HCT116 (cell line): Measurements from ENCODE around the gene PLP1. TPM values are rescaled to one million over a fixed set of nuclear protein-coding genes. Genes with fewer than 3 reads are reported as not detected.

Experiments used
- ATAC-seq: fragments of 200-7000 bp; cut with Tn5 transposase; 2 replicates; pipeline ENCODE4 v1.9.1; 2020; ENCODE audit warnings: mild to moderate bottlenecking, moderate library complexity
- BruUV-seq: library from RNA; stranded (reverse); fragments of 400-500 nt; replicated peaks from 2 replicates; lab custom pipeline; 2021; lab: Mats Ljungman, UMichigan
- CTCF ChIA-PET: fragments of 300-600 bp; sonication (Branson Sonifier 250); formaldehyde crosslinking; loops from one replicate; lab custom pipeline; 2021; ENCODE audit warnings: antibody characterized with exemption; lab: Charles Lee
- POLR2A ChIA-PET: fragments of 300-600, 350-600 bp; sonication (Branson Sonifier 250); formaldehyde crosslinking; loops from one replicate; lab custom pipeline; 2021; ENCODE audit warnings: antibody characterized with exemption; lab: Charles Lee
- RAD21 ChIA-PET, 2 experiments: fragments of 300-600 bp; sonication (Branson Sonifier 250); formaldehyde crosslinking; loops; one replicate each; lab custom pipeline; 2023; ENCODE audit warnings: low total read pairs in 2 of 2; ENCODE audit not compliant: uncharacterized antibody in 2 of 2, unreplicated experiment in 2 of 2, low non-redundant PET in 1 of 2; lab: Charles Lee
- DNase-seq: peaks from one replicate; pipeline ENCODE4 v3.0.0-alpha.2; 2010; ENCODE audit warnings: low read depth, low spot score
- H2AFZ ChIP-seq: fragments of 200-600 bp; shearing (Covaris generic), sonication (generic); 2 replicates; pipeline ENCODE4 v1.6.1; 2017; ENCODE audit warnings: low read depth, mixed run types, mixed read lengths, antibody characterized with exemption, low read length; ENCODE audit not compliant: poor library complexity, severe bottlenecking
- H3K27ac ChIP-seq: 2 replicates; pipeline ENCODE4 v1.5.1; 2012; ENCODE audit warnings: low read depth, low read length
- H3K27me3 ChIP-seq: fragments of 200-600 bp; sonication (generic); 2 replicates; pipeline ENCODE4 v1.6.1; 2016; ENCODE audit warnings: mixed run types, low read length, mixed read lengths; ENCODE audit not compliant: insufficient read depth
- H3K36me3 ChIP-seq, 2 experiments: fragments of 200-500 bp in 1 of 2; fragments of 200-600 bp in 1 of 2; sonication (Bioruptor generic) in 1 of 2; sonication (generic) in 1 of 2; 2 replicates each; pipeline versions ENCODE4 v1.5.1 to v1.6.1; 2014 to 2016; ENCODE audit warnings: low read length in 2 of 2, inconsistent platforms in 1 of 2, mixed read lengths in 1 of 2, mixed run types in 1 of 2; ENCODE audit not compliant: insufficient read depth in 2 of 2, control insufficient read depth in 1 of 2
- H3K4me1 ChIP-seq, 2 experiments: fragments of 200-600 bp in 1 of 2; sonication (generic) in 1 of 2; 2 replicates each; pipeline versions ENCODE4 v1.5.1 to v1.6.1; 2012 to 2017; ENCODE audit warnings: low read length in 2 of 2, inconsistent platforms in 1 of 2, mild to moderate bottlenecking in 1 of 2, mixed read lengths in 1 of 2, mixed run types in 1 of 2, moderate library complexity in 1 of 2; ENCODE audit not compliant: insufficient read depth in 2 of 2, control insufficient read depth in 1 of 2
- H3K4me2 ChIP-seq: fragments of 200-600 bp; sonication (generic); 2 replicates; pipeline ENCODE4 v1.6.1; 2017; ENCODE audit warnings: mixed run types, low read length, mixed read lengths
- H3K4me3 ChIP-seq, 2 experiments: fragments of 200-600 bp in 1 of 2; sonication (generic) in 1 of 2; replicated peaks in 1 of 2; 2 replicates each; pipeline ENCODE4 v1.5.1; 2011 to 2016; ENCODE audit warnings: low read length in 2 of 2, control low read depth in 1 of 2, low read depth in 1 of 2, mild to moderate bottlenecking in 1 of 2, mixed read lengths in 1 of 2, mixed run types in 1 of 2
- H3K79me2 ChIP-seq: fragments of 200-600 bp; sonication (generic); 2 replicates; pipeline ENCODE4 v1.6.1; 2017; ENCODE audit warnings: mild to moderate bottlenecking, mixed run types, low read length, moderate library complexity, mixed read lengths; ENCODE audit not compliant: insufficient read depth
- H3K9ac ChIP-seq: fragments of 200-600 bp; sonication (generic); 2 replicates; pipeline ENCODE4 v1.6.1; 2016; ENCODE audit warnings: low read length, mixed read lengths
- H3K9me2 ChIP-seq: fragments of 200-600 bp; sonication (generic), shearing (Covaris generic); 2 replicates; pipeline ENCODE4 v1.6.1; 2017; ENCODE audit warnings: mixed run types, mild to moderate bottlenecking, moderate library complexity; ENCODE audit not compliant: insufficient read depth
- H3K9me3 ChIP-seq, 2 experiments: fragments of 200-500 bp in 1 of 2; fragments of 200-600 bp in 1 of 2; sonication (Bioruptor generic) in 1 of 2; sonication (generic) in 1 of 2; 2 replicates each; pipeline ENCODE4 v1.6.1; 2014 to 2017; ENCODE audit warnings: low read length in 2 of 2, mixed read lengths in 2 of 2, inconsistent platforms in 1 of 2, low read depth in 1 of 2, mild to moderate bottlenecking in 1 of 2, mixed run types in 1 of 2, moderate library complexity in 1 of 2; ENCODE audit not compliant: control insufficient read depth in 1 of 2, insufficient read depth in 1 of 2
- H4K20me1 ChIP-seq: fragments of 200-600 bp; sonication (generic), shearing (Covaris generic); 2 replicates; pipeline ENCODE4 v1.6.1; 2017; ENCODE audit warnings: mixed run types, mild to moderate bottlenecking, moderate library complexity; ENCODE audit not compliant: insufficient read depth
- ATF3 ChIP-seq: IDR thresholded peaks from 2 replicates; pipeline ENCODE4 v1.6.1; 2012
- CBX3 ChIP-seq: IDR thresholded peaks from 2 replicates; pipeline ENCODE4 v1.6.1; 2012; ENCODE audit warnings: low read depth
- EZH2 ChIP-seq: fragments of 200-600 bp; sonication (generic); IDR thresholded peaks from 2 replicates; pipeline ENCODE4 v1.6.1; 2017; ENCODE audit warnings: antibody characterized with exemption, mixed run types
- FOSL1 ChIP-seq: IDR thresholded peaks from 2 replicates; pipeline ENCODE4 v1.6.1; 2012; ENCODE audit warnings: low read depth
- JUND ChIP-seq: IDR thresholded peaks from 2 replicates; pipeline ENCODE4 v1.6.1; 2012
- POLR2AphosphoS5 ChIP-seq: IDR thresholded peaks from 2 replicates; pipeline ENCODE4 v1.6.1; 2011; ENCODE audit warnings: mild to moderate bottlenecking, low read depth, low read length, moderate library complexity
- REST ChIP-seq: IDR thresholded peaks from 2 replicates; pipeline ENCODE4 v1.6.1; 2012; ENCODE audit warnings: low read depth
- SP1 ChIP-seq: IDR thresholded peaks from 2 replicates; pipeline ENCODE4 v1.6.1; 2012; ENCODE audit warnings: low read depth
- ZFX ChIP-seq: fragments of 450-650 bp; IDR thresholded peaks from 2 replicates; pipeline ENCODE4 v1.6.1; 2017
- ZNF274 ChIP-seq: fragments of 200-500 bp; sonication (Bioruptor generic); IDR thresholded peaks from 2 replicates; pipeline ENCODE4 v1.6.1; 2014; ENCODE audit warnings: mild to moderate bottlenecking, low read depth, low read length, inconsistent platforms
- intact Hi-C: fragments of 100-400 bp; cut with micrococcal nuclease; formaldehyde crosslinking; loops from 2 replicates; pipeline ENCODE4 v1.10.0; 2022
- total RNA-seq: library from RNA; stranded (reverse); gene quantifications from one replicate; pipeline ENCODE4 v1.2.1, GENCODE V29; 2021; ENCODE audit not compliant: unreplicated experiment
- TF ChIP-seq, protein P1 (sequence below): IDR thresholded peaks from 2 replicates; pipeline ENCODE4 v1.6.1; 2012
- TF ChIP-seq, protein P2 (sequence below): IDR thresholded peaks from 2 replicates; pipeline ENCODE4 v1.6.1; 2011; ENCODE audit warnings: mild to moderate bottlenecking, low read length, moderate library complexity; ENCODE audit not compliant: insufficient replicate concordance; ENCODE audit errors: extremely low read depth

The PLP1 gene
- total RNA-seq, 1 experiment from 2014 or later: not detected

DNA sequence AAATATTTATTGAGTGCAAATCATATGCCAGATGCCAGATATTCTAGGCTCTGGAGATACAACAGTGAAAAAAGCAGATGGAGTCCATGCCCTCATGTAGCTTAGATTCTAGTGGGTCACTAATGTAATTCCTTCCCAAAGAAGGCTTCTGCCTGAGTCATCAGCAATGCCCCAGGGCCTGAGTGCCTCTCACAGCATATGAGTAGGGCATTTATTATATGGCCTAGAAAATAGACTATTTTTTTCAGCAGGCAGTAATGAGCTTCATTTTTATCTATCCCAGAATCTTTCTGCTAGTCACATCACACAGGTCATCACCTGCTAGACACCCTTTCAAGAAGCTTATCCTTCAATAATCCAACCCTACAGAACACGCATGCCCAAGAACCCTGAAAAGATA lies 43.6 kb upstream of the PLP1 start:
- H3K4me2 ChIP-seq: no peak overlapping the region
- BruUV-seq: no TSS peak
- H3K27me3 ChIP-seq: peaks cover 15% of the 10 kb centered on the region
- POLR2A ChIA-PET: no interaction called here
- H4K20me1 ChIP-seq: no peaks in the 10 kb centered on the region
- H3K9me2 ChIP-seq: no peaks in the 10 kb centered on the region
- no peak for DNase-seq
- no peaks in the 10 kb centered on the region for H3K36me3 ChIP-seq
- no peaks in the 10 kb centered on the region for H3K9me3 ChIP-seq
- CTCF ChIA-PET: no interaction called here
- H3K79me2 ChIP-seq: no peaks in the 10 kb centered on the region
- no peak for ATAC-seq
- H3K27ac ChIP-seq: no peak overlapping the region
- RAD21 ChIA-PET: no interaction called here
- H3K4me1 ChIP-seq: no peaks in the 10 kb centered on the region
- no peak overlapping the region for H3K9ac ChIP-seq
- intact Hi-C loops: no loop called here
- TF ChIP-seq FOSL1 (no peak), REST (no peak), EZH2 (no peak), SP1 (no peak), POLR2AphosphoS5 (no peak), JUND (no peak), CBX3 (no peak), ATF3 (no peak), ZNF274 (no peak), ZFX (no peak)
- TF ChIP-seq, protein P1, sequence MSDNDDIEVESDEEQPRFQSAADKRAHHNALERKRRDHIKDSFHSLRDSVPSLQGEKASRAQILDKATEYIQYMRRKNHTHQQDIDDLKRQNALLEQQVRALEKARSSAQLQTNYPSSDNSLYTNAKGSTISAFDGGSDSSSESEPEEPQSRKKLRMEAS: no peak
- TF ChIP-seq, protein P2, sequence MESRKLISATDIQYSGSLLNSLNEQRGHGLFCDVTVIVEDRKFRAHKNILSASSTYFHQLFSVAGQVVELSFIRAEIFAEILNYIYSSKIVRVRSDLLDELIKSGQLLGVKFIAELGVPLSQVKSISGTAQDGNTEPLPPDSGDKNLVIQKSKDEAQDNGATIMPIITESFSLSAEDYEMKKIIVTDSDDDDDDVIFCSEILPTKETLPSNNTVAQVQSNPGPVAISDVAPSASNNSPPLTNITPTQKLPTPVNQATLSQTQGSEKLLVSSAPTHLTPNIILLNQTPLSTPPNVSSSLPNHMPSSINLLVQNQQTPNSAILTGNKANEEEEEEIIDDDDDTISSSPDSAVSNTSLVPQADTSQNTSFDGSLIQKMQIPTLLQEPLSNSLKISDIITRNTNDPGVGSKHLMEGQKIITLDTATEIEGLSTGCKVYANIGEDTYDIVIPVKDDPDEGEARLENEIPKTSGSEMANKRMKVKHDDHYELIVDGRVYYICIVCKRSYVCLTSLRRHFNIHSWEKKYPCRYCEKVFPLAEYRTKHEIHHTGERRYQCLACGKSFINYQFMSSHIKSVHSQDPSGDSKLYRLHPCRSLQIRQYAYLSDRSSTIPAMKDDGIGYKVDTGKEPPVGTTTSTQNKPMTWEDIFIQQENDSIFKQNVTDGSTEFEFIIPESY: no peak
- H3K4me3 ChIP-seq: no peak overlapping the region
- H2AFZ ChIP-seq: no peak overlapping the region
